Naive thymus-derived CD8-positive, alpha-beta T cell (primary cell): ENCODE measurements around the gene FOLH1. TPM values are rescaled to one million over a fixed set of nuclear protein-coding genes. Genes with fewer than 3 reads are reported as not detected.
"Not testable (repeated sequence)": the region's sequence is repeated elsewhere in the genome, so short reads cannot be mapped to it uniquely, and the experiment has no call there.

ENCODE experiments used
- ATAC-seq, 2 donors: fragments of 150-1000 bp; cut with Tn5 transposase in 1 of 2; sonication (Bioruptor Pico), chemical (Tn5 transposase) in 1 of 2; 1 replicate in 1 of 2; 2 replicates in 1 of 2; pipeline ENCODE4 v1.10.0; 2021; ENCODE audit warnings: mild to moderate bottlenecking in 2 of 2, moderate library complexity in 2 of 2
- POLR2A ChIA-PET: fragments of 350-600 bp; sonication (Branson Sonifier 250); formaldehyde crosslinking; loops from one replicate; lab custom pipeline; 2021; ENCODE audit warnings: antibody characterized with exemption; lab: Charles Lee
- DNase-seq, 10 donors: peaks; one replicate each; pipeline versions ENCODE4 v3.0.0 to v3.0.0-alpha.2; 2020 to 2022
- H3K27ac Mint-ChIP-seq, 10 donors: one replicate each; pipeline ENCODE4 v1.8.0; 2020 to 2022; ENCODE audit warnings: mild to moderate bottlenecking in 10 of 10, mixed read lengths in 10 of 10, moderate library complexity in 4 of 10, inconsistent platforms in 1 of 10
- H3K27me3 Mint-ChIP-seq, 5 donors: one replicate each; pipeline ENCODE4 v1.8.0; 2021 to 2022; ENCODE audit warnings: mixed read lengths in 5 of 5
- H3K36me3 Mint-ChIP-seq, 3 donors: one replicate each; pipeline ENCODE4 v1.8.0; 2020 to 2022; ENCODE audit warnings: mixed read lengths in 3 of 3, mild to moderate bottlenecking in 2 of 3, inconsistent platforms in 1 of 3
- H3K4me1 Mint-ChIP-seq, 4 donors: one replicate each; pipeline ENCODE4 v1.8.0; 2021 to 2022; ENCODE audit warnings: mixed read lengths in 4 of 4
- H3K4me3 Mint-ChIP-seq, 10 donors: one replicate each; pipeline ENCODE4 v1.8.0; 2020 to 2022; ENCODE audit warnings: mild to moderate bottlenecking in 10 of 10, mixed read lengths in 10 of 10, moderate library complexity in 6 of 10, inconsistent platforms in 1 of 10
- H3K9me3 Mint-ChIP-seq, 9 donors: one replicate each; pipeline ENCODE4 v1.8.0; 2020 to 2022; ENCODE audit warnings: mixed read lengths in 9 of 9, mild to moderate bottlenecking in 3 of 9, inconsistent platforms in 1 of 9, moderate library complexity in 1 of 9
- polyA plus RNA-seq, 3 donors: library from polyadenylated mRNA; unstranded; fragments of 300-500 nt; fragmentation: Illumina TruSeq; gene quantifications; one replicate each; pipeline ENCODE4 v1.2.3, GENCODE V29; 2021
- total RNA-seq, 8 experiments: library from RNA in 2 of 8; stranded (reverse) in 2 of 8; gene quantifications; one replicate each; pipeline ENCODE4 v1.2.3 and lab custom pipeline; 2021 to 2026

Gene FOLH1
- total and polyA plus RNA-seq, 5 experiments from 2014 or later, result not detected

DNA sequence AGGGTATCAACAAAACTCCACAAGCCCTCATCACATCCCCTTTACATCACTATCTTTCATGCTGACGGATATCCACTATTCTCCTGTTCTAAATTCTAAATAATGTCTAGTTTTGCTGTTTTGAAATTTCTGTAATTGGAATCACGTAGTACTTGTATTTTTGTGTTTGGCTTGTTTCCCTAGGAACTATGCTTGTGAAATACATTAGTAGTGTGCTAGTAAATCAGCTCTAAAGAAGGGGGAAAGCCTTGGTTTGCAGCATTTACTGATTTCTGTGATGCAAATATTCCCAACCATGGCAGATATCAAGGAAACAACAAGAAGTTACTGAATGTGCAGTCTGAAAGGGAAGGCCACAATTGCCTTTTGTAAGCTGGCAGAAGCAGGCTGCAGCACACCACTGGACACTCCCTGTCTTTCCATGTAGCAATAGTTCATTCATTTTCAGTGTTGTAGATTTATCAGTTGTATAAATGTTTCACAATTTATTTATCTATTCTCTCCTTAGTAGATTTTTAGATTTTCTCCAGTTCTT lies 4.7 kb upstream of the FOLH1 start:
- H3K27me3 Mint-ChIP-seq, result peaks cover 0 to 8% (median 5%) of the 10 kb centered on the region in 5 donors
- no peak for ATAC-seq
- H3K36me3 Mint-ChIP-seq, result no peaks in the 10 kb centered on the region

DNA sequence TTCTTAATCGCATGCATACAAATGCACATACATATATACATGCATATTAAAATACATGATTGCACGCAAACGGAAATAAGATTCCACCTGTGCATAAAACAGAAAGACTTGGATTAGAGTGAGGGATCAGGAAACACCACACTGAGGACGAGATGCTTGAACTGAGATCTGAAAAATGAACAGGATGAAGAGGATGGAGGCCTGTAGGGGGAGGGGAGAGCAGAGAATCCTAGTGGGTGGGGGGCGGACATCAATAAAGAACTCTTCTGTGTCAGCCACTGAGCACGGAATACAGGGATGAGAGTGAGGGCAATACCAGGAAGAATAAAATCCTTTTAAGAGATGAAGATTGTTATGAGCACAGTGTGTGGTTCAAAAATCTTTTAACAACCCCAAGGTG lies 1.4 kb downstream of the FOLH1 start:
- H3K4me3 Mint-ChIP-seq, DNase-seq, H3K4me1 Mint-ChIP-seq, POLR2A ChIA-PET, H3K9me3 Mint-ChIP-seq, H3K27ac Mint-ChIP-seq, H3K36me3 Mint-ChIP-seq, ATAC-seq: not testable (repeated sequence)
- peaks cover 4 to 17% (median 10%) of the 10 kb centered on the region in 5 donors for H3K27me3 Mint-ChIP-seq

More for the DNA sequence above, 4.7 kb upstream of the FOLH1 start:
- DNase-seq, result no peak
- Mint-ChIP-seq H3K9me3 (peaks cover 0 to 8% (median 0%) of the 10 kb centered on the region in 9 donors), H3K4me1 (no peaks in the 10 kb centered on the region), H3K4me3 (no peak overlapping the region), H3K27ac (no peak overlapping the region)
- POLR2A ChIA-PET, result no interaction called here

DNA sequence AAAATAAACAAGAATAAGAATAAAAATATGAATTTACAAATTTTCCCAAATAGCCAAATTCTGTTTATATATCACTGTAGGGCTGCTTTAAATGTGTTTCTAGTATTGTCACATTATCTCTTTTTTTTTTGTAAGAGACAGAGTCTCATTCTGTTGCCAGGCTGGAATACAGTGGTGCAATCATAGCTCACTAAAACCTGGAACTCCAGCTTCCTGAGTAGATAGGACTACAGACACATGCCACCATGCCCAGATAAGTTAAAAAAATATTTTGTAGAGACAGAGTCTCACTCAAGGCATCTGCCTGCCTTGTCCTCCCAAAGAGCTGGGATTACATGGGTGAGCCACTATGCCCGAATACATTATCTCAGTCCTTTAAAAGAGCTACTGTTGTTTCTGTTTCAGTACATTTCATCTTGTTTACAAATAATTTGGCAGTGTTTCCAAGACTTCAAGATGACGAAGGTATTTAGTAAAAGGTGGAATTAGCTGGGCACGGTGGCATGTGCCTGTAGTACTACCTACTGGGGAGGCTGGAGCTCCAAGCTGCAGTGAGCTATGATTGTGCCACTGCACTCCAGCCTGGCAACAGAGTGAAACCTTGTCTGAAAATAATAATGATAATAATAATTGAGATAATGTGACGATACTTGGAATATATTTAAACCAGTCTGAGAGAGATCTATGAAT lies 6.0 kb downstream of the FOLH1 start:
- H3K27me3 Mint-ChIP-seq, result peaks cover 3 to 9% (median 4%) of the 10 kb centered on the region in 5 donors
- DNase-seq (no peak), ATAC-seq (no peak)
- POLR2A ChIA-PET, result no interaction called here
- no peak overlapping the region for H3K4me3 Mint-ChIP-seq
- H3K9me3 Mint-ChIP-seq, result peaks cover 0 to 6% (median 0%) of the 10 kb centered on the region in 9 donors
- H3K27ac Mint-ChIP-seq, result no peak overlapping the region
- peaks cover 0 to 2% (median 0%) of the 10 kb centered on the region in 4 donors for H3K4me1 Mint-ChIP-seq
- peaks cover 0 to 4% (median 0%) of the 10 kb centered on the region in 3 donors for H3K36me3 Mint-ChIP-seq

DNA sequence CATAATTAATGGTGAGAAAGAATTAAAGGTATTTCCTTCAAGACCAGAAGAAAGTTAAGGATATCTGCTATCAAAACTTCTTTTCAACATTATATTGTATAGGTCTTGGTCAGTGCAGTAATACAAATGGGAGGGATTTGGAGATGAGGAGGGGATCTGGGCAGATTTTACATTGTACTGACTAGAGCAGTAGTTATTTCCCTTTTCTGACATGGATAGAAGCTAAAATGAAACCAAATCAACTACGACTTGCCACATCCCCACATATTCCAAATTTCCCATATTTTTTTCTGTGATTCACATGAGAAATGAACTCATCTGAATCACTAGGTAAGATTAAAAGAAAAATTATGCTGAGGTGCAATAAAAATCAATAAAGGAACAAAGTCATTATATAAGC lies 11.6 kb downstream of the FOLH1 start:
- H3K9me3 Mint-ChIP-seq, H3K36me3 Mint-ChIP-seq, H3K27ac Mint-ChIP-seq, DNase-seq, POLR2A ChIA-PET, ATAC-seq, H3K4me3 Mint-ChIP-seq, H3K4me1 Mint-ChIP-seq, H3K27me3 Mint-ChIP-seq: not testable (repeated sequence)

DNA sequence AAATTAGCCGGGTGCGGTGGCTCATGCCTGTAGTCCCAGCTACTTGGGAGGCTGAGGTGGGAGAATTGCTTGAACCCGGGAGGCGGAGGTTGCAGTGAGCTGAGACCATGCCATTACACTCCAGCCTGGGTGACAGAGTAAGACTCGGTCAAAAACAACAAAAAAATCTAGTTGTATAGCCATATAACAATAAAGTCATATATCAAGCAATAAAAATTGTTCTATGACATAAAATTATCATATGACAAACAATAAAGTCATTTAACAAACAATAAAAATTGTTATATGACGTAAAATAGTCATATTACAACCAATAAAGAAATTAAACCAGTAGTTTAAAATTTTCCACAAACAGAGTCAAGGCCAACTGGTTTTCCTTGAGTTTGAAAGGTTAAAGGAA lies 12.4 kb downstream of the FOLH1 start:
- H3K27me3 Mint-ChIP-seq, H3K27ac Mint-ChIP-seq, H3K4me3 Mint-ChIP-seq, DNase-seq, H3K9me3 Mint-ChIP-seq, POLR2A ChIA-PET, H3K4me1 Mint-ChIP-seq, ATAC-seq, H3K36me3 Mint-ChIP-seq: not testable (repeated sequence)

DNA sequence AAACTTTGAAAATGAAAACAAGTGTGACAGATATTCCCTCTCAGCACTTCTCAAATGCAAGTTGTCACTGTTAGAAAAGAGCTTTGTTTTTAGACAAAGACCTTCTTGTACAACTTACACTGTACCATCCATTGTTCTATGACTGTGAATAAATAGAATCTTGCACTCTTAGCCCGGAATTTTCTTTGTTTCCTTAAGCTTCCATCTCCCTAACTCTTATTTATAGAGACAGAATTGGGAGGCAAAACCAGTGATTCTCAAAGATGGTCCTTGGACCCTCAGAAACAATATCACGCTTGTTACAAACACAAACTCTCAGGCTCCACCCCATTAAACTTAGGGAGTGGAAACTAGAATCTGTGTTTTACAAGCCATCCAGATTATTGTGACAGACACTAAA lies 18.1 kb downstream of the FOLH1 start:
- H3K4me3 Mint-ChIP-seq, POLR2A ChIA-PET, DNase-seq, H3K27ac Mint-ChIP-seq, H3K9me3 Mint-ChIP-seq, H3K36me3 Mint-ChIP-seq, H3K27me3 Mint-ChIP-seq, H3K4me1 Mint-ChIP-seq, ATAC-seq: not testable (repeated sequence)

DNA sequence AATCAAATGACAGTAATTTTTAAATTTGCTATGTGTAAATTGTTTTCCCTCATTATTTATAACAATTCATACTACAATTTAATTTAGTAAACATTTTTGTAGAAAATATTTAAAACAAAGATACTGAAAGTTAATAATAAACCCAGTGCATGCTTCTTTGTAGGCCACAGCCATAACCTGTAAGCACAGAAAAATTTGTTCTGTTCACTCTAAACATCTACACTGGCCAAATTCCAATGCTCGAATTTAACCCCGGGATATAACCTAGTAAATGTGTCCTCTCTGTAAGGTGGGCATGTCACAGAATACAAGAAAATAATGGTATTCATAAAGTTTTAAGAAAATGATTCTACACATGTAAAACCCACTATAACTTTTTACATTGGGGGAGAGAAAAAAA lies 22.2 kb downstream of the FOLH1 start:
- ATAC-seq, H3K9me3 Mint-ChIP-seq, H3K27me3 Mint-ChIP-seq, H3K27ac Mint-ChIP-seq, H3K4me3 Mint-ChIP-seq, DNase-seq, H3K4me1 Mint-ChIP-seq, POLR2A ChIA-PET, H3K36me3 Mint-ChIP-seq: not testable (repeated sequence)

DNA sequence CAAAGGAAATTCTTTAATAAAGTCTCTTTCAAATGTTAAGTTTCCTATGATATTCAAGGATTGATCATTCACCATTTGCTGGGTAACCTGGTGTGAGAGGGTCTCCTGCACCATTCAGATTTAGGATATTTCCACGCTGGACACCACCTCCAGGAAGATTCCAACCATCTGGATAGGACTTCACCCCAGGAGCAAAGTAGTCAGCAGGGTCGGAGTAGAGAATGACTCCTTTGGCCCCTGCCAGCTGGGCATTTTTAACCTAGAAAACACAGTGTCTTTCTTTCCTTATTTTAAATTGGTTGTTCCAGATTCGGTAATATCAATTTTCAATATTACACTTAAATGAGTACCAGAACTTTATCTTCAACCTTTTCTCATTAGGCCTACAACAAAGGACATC lies 22.8 kb downstream of the FOLH1 start:
- POLR2A ChIA-PET, H3K4me1 Mint-ChIP-seq, H3K9me3 Mint-ChIP-seq, H3K27me3 Mint-ChIP-seq, ATAC-seq, H3K27ac Mint-ChIP-seq, H3K4me3 Mint-ChIP-seq, DNase-seq, H3K36me3 Mint-ChIP-seq: not testable (repeated sequence)

DNA sequence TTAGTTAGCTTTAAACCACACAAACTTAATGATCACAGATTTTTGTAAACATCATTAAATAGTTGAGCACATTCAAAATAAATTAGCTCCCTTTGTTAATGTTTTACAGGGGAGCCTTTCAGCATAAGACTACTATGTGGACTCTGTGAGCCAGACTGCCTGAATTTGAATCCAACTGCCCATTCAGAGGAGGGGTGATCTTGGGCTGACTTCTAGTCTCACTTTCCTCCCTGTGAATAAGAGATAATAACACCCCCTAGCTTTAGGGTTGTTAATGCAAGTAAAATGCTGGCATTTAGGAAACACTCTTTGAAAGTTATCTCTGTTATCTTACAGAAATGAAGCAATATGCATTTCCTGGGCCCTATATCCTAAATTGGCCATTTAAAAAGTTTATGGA lies 23.6 kb downstream of the FOLH1 start:
- H3K27me3 Mint-ChIP-seq, H3K36me3 Mint-ChIP-seq, ATAC-seq, H3K27ac Mint-ChIP-seq, H3K9me3 Mint-ChIP-seq, H3K4me1 Mint-ChIP-seq, H3K4me3 Mint-ChIP-seq, DNase-seq, POLR2A ChIA-PET: not testable (repeated sequence)

DNA sequence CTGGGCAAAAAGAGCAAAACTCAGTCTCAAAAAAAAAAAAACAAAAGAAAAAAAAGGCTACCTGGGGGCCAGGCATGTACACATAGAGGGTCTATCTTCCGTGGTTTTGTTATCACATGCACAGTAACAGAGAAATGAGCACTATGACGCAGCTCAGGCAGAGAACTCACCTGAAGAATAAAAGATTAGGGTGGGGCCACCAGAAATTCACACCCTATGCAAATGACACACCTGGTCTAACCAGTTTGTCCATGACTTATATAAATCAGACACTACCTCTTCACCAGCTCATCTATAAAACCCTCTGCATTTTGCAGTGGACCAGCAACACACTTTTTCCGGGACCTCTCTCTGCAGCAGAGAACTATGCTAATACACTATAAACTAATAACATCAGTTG lies 30.5 kb downstream of the FOLH1 start:
- ATAC-seq, H3K36me3 Mint-ChIP-seq, H3K27me3 Mint-ChIP-seq, POLR2A ChIA-PET, H3K9me3 Mint-ChIP-seq, H3K27ac Mint-ChIP-seq, H3K4me3 Mint-ChIP-seq, H3K4me1 Mint-ChIP-seq, DNase-seq: not testable (repeated sequence)

DNA sequence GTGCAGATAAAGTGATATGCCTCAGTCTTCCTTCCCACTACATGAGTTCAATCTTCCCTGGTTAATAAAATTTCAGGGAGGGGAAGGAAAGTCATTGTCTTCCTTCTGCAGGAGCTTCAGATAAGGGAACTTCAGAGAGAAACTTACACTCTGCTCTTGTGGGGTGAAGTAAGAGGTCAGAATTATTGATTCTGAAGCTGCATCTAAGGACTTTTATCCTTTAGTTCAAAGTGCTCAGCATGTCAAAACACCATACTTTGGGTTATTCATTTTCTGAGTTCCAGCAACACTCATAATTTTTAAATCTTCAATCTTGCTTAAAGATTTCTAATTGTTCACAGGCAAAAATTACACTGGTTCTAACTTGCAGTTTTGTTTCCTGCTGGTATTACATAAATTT lies 33.0 kb downstream of the FOLH1 start:
- not testable (repeated sequence) for H3K4me1 Mint-ChIP-seq

DNA sequence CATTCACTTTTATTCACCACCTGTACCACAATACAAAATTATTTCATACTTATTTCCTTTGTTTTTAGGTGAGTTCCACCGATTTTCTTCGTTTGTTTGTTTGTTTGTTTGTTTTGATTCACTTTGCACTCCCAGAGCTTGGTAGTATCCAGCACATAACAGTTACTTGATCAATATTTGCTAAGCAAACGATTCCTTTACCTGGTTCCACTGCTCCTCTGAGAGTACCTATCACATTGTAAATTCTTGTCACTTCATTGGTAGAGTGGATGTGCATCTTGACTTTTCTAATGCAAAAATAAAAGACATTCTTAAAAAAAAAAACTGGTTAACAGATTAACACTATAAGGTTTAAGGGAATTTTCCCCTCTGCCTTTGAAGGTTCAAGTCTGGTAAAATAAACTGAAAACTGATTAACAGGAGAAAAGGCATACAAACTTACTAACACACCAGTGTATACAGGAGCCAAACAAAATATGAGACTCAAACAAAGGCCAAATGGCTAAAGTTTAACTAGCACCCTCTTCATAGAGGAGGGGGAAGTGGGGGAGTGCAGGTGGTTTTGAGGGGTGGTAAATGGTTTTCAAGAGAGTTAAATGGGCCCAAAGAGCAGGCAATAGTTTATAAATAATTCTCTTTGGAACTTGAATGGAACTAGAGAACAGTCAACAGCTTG lies 33.6 kb downstream of the FOLH1 start:
- H3K4me1 Mint-ChIP-seq, H3K4me3 Mint-ChIP-seq, H3K9me3 Mint-ChIP-seq, DNase-seq, ATAC-seq, H3K27ac Mint-ChIP-seq, H3K27me3 Mint-ChIP-seq, POLR2A ChIA-PET, H3K36me3 Mint-ChIP-seq: not testable (repeated sequence)

More for the DNA sequence above, 33.0 kb downstream of the FOLH1 start:
- H3K27me3 Mint-ChIP-seq, H3K36me3 Mint-ChIP-seq, ATAC-seq, DNase-seq, H3K27ac Mint-ChIP-seq, POLR2A ChIA-PET, H3K4me3 Mint-ChIP-seq, H3K9me3 Mint-ChIP-seq: not testable (repeated sequence)

DNA sequence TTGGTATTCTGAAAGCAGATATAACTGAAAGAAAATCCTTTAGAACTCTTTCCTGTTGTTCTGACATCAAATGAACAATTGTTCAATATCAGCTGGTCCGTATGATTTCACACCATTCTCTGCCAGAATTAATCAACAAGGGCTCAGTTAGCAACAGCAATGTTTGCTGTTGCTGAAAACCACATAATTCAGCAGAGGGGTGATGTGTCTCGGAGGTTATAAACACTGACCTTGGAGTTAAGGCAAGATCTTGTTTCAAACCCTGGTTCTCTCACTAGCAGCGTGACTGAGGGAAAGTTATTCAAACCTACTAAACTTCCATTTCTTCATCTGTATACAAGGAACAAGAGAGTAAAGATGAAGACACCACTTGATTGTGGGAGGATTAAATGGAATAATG lies 36.8 kb downstream of the FOLH1 start:
- H3K27ac Mint-ChIP-seq, H3K4me3 Mint-ChIP-seq, H3K36me3 Mint-ChIP-seq, ATAC-seq, POLR2A ChIA-PET, H3K9me3 Mint-ChIP-seq, H3K4me1 Mint-ChIP-seq, DNase-seq, H3K27me3 Mint-ChIP-seq: not testable (repeated sequence)
